Measurements from ENCODE around the gene TEX30.

Gene TEX30

GRCh38 chr13:102779436-102780159 is 6.0 kb upstream of the TEX30 start:
- peak; percentile 11 to 18 for DNase-seq

GRCh38 chr13:102777736-102778135 is 4.2 kb upstream of the TEX30 start:
- no peak for DNase-seq

- DNase-seq, result no peak
Measured at GRCh38 chr13:102776271-102776670, 2.7 kb upstream of the TEX30 start.

- DNase-seq, result no peak
Measured at GRCh38 chr13:102774591-102775520, 1.3 kb upstream of the TEX30 start.

- DNase-seq, result no peak
Measured at GRCh38 chr13:102774214-102774568, 605 bp upstream of the TEX30 start.

GRCh38 chr13:102772042-102772425 is 1.6 kb downstream of the TEX30 start:
- DNase-seq, result no peak

GRCh38 chr13:102771298-102772041 is 2.1 kb downstream of the TEX30 start:
- DNase-seq, result no peak

- DNase-seq, result no peak
Measured at GRCh38 chr13:102770435-102770834, 3.2 kb downstream of the TEX30 start.

- no peak for DNase-seq
Measured at GRCh38 chr13:102769679-102770078, 3.9 kb downstream of the TEX30 start.

GRCh38 chr13:102768909-102769308 is 4.7 kb downstream of the TEX30 start:
- no peak for DNase-seq

- no peak for DNase-seq
Measured at GRCh38 chr13:102763741-102764140, 9.8 kb downstream of the TEX30 start.

GRCh38 chr13:102761071-102761470 is 12.5 kb downstream of the TEX30 start:
- DNase-seq, result no peak

- DNase-seq, result no peak
Measured at GRCh38 chr13:102758842-102759241, 14.7 kb downstream of the TEX30 start.

GRCh38 chr13:102757006-102757405 is 16.6 kb downstream of the TEX30 start:
- DNase-seq, result no peak

GRCh38 chr13:102751886-102752285 is 21.7 kb downstream of the TEX30 start:
- DNase-seq, result no peak

- no peak for DNase-seq
Measured at GRCh38 chr13:102742506-102742905, 31.1 kb downstream of the TEX30 start.

- DNase-seq, result no peak
Measured at GRCh38 chr13:102742101-102742500, 31.5 kb downstream of the TEX30 start.

GRCh38 chr13:102729560-102730270 is 43.9 kb downstream of the TEX30 start:
- no peak for DNase-seq

GRCh38 chr13:102726430-102726829 is 47.2 kb downstream of the TEX30 start:
- DNase-seq, result no peak

GRCh38 chr13:102724923-102725322 is 48.7 kb downstream of the TEX30 start:
- DNase-seq, result no peak

GRCh38 chr13:102721800-102722231 is 51.8 kb downstream of the TEX30 start:
- no peak for DNase-seq

- no peak for DNase-seq
Measured at GRCh38 chr13:102718746-102719145, 54.8 kb downstream of the TEX30 start.

Measured in stimulated activated CD4-positive, alpha-beta T cell treated with anti-CD3 and anti-CD28 coated beads, Interleukin-2, amount 100 ng/mL, for 48 hours (primary cell).